CD4-positive, alpha-beta T cell treated with Interleukin-12 subunit alpha and Interleukin-12 subunit beta, for 1 hour (primary cell): ENCODE results near the gene PRCC.

Experiments used
- DNase-seq: peaks from one replicate; pipeline ENCODE4 v3.0.0-alpha.2; 2020

PRCC gene

GRCh38 chr1:156801409-156802121 is 34.2 kb downstream of the PRCC start:
- DNase-seq: no peak

- DNase-seq: no peak
Measured at GRCh38 chr1:156802421-156802935, 35.1 kb downstream of the PRCC start.

- no peak for DNase-seq
Measured at GRCh38 chr1:156803086-156803851, 35.9 kb downstream of the PRCC start.

GRCh38 chr1:156804026-156804425 is 36.7 kb downstream of the PRCC start:
- no peak for DNase-seq

- no peak for DNase-seq
Measured at GRCh38 chr1:156804572-156805243, 37.4 kb downstream of the PRCC start.

- no peak for DNase-seq
Measured at GRCh38 chr1:156805766-156806511, 38.6 kb downstream of the PRCC start.

GRCh38 chr1:156806512-156807440 is 39.4 kb downstream of the PRCC start:
- no peak for DNase-seq

- no peak for DNase-seq
Measured at GRCh38 chr1:156807627-156808026, 40.3 kb downstream of the PRCC start.

- DNase-seq: no peak
Measured at GRCh38 chr1:156808186-156809030, 41.1 kb downstream of the PRCC start.

GRCh38 chr1:156809281-156809680 is 41.9 kb downstream of the PRCC start:
- DNase-seq: no peak

GRCh38 chr1:156809711-156810366 is 42.5 kb downstream of the PRCC start:
- no peak for DNase-seq

GRCh38 chr1:156811168-156811567 is 43.8 kb downstream of the PRCC start:
- DNase-seq: no peak

- DNase-seq: no peak
Measured at GRCh38 chr1:156812293-156812990, 45.1 kb downstream of the PRCC start.

- no peak for DNase-seq
Measured at GRCh38 chr1:156813298-156813697, 46.0 kb downstream of the PRCC start.

GRCh38 chr1:156813750-156814570 is 46.6 kb downstream of the PRCC start:
- peak; percentile 80 for DNase-seq

- DNase-seq: no peak
Measured at GRCh38 chr1:156814571-156815260, 47.4 kb downstream of the PRCC start.

- DNase-seq: no peak
Measured at GRCh38 chr1:156815307-156815826, 48.0 kb downstream of the PRCC start.

GRCh38 chr1:156815961-156816422 is 48.7 kb downstream of the PRCC start:
- DNase-seq: no peak
